ENCODE measurements around the gene PTK6.

DNA sequence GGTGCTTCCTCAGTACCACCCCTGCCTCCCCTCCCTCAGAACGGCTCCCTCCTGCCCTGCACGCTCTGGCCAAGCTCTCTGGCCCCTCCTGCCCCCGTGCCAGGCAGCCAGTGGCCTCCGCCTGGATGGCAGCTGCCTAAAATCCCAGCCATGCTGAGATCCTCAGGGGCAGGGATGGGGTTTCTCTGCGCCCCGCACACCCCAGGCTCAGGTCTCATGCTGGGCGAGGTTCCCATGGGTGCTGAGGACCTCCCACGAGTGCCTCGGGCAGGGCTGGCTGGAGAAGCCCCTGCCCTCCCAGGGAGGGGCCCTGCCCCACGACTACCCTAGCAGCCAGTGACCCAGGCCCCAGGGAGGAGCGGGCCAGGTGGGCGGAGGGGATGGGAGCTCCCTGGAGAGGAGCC lies 2.7 kb downstream of the PTK6 start:
- TF ChIP-seq, protein P1, sequence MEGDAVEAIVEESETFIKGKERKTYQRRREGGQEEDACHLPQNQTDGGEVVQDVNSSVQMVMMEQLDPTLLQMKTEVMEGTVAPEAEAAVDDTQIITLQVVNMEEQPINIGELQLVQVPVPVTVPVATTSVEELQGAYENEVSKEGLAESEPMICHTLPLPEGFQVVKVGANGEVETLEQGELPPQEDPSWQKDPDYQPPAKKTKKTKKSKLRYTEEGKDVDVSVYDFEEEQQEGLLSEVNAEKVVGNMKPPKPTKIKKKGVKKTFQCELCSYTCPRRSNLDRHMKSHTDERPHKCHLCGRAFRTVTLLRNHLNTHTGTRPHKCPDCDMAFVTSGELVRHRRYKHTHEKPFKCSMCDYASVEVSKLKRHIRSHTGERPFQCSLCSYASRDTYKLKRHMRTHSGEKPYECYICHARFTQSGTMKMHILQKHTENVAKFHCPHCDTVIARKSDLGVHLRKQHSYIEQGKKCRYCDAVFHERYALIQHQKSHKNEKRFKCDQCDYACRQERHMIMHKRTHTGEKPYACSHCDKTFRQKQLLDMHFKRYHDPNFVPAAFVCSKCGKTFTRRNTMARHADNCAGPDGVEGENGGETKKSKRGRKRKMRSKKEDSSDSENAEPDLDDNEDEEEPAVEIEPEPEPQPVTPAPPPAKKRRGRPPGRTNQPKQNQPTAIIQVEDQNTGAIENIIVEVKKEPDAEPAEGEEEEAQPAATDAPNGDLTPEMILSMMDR (conservative IDR thresholded peaks at IDR 0.05 in 1 of 2, IDR thresholded peaks at IDR 0.05 in 1 of 2; ENCODE audit: low read depth in 1 of 2, low read length in 2 of 2) = no peak
- no peak for TF ChIP-seq EZH2 (IDR thresholded peaks at IDR 0.05; ENCODE audit: low read length, missing control alignments)

Measured in fibroblast of lung (primary cell).